ENCODE measurements around the gene SLC35B1. TPM values are rescaled to one million over a fixed set of nuclear protein-coding genes. Genes with fewer than 3 reads are reported as not detected.
"Not testable (repeated sequence)": the region's sequence is repeated elsewhere in the genome, so short reads cannot be mapped to it uniquely, and the experiment has no call there.

The SLC35B1 gene
- total RNA-seq, 1 experiment from 2014 or later = 52.0 TPM

DNA sequence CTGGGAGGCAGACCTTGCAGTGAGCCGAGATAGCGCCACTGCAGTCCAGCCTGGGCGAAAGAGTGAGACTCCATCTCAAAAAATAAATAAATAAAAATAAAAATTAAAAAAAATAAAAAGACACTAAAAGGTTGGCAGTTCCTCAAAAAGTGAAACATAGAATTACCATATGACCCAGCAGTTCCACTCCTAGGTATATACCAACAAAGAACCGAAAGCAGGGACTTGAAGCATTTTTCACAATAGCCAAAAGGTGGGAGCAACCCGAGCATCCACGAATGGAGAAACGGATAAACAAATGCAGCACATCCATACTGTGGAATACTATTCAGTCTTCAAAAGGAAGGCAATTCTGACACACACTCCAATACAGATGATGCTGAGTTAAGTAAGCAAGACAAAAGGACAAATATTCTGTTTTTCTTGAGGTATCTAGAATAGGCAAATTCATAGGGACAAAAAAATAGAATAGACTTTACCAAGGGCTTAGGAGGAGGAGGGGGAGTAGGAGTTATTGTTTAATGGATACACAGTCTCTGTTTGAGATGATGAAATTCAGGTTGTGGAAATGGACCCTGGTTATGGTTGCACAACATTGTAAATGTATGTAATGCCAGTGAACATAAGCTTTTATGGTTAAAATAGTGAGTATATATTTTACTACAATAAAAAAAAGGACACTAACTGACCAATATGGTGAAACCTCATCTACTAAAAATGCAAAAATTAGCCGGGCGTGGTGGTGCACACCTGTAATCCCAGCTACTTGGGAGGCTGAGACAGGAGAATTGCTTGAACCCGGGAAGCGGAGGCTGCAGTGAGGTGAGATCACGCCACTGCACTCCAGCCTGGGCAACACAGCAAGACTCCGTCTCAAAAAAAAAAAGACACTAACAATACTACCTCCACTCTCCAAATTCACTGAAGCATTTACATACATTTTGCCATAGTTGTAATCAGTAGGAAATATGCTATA lies 27.0 kb upstream of the SLC35B1 start:
- no peak for DNase-seq (ENCODE audit: low read depth)

- DNase-seq (ENCODE audit: low read depth) = no peak
Observed at GRCh38 chr17:49731435-49731831, 23.7 kb upstream of the SLC35B1 start.

GRCh38 chr17:49730785-49731434 lies 23.1 kb upstream of the SLC35B1 start:
- no peak for DNase-seq (ENCODE audit: low read depth)

DNA sequence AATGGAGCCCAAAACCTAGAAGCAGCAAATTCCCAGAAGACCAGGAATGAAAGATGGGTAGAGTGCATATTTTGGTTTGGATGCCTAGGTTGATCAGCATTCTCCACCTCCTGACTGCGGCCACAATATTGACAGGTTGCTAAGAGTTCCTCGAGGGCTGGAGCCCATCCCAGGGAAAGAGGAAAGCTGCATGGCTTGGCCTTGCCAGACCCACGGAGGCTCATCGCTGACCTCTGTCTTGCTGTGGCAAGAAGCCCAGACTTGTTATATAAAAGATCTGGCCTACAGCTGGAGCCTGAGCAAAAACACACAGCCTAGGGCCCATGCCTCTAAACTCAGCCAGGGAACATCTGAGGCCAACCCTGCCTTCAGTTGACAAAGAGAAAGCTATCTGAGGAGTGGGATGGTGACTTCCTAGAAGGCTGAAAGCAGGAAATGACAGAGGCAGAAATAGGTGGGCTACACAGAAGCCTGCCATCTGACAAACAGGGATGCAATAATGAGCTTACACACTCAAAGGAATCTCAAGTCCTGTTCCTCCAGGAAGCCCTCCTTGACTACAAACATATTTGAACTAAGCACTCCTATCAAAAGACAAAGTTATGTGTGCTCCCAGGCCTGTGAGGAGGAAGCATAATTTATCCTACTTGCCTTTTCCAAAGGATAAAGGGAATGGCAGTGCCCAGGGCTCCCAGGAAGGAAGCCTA lies 22.5 kb upstream of the SLC35B1 start:
- DNase-seq (ENCODE audit: low read depth) = peak; percentile 85

GRCh38 chr17:49729069-49729468 lies 21.3 kb upstream of the SLC35B1 start:
- no peak for DNase-seq (ENCODE audit: low read depth)

GRCh38 chr17:49728425-49728824 lies 20.7 kb upstream of the SLC35B1 start:
- DNase-seq (ENCODE audit: low read depth) = no peak

DNA sequence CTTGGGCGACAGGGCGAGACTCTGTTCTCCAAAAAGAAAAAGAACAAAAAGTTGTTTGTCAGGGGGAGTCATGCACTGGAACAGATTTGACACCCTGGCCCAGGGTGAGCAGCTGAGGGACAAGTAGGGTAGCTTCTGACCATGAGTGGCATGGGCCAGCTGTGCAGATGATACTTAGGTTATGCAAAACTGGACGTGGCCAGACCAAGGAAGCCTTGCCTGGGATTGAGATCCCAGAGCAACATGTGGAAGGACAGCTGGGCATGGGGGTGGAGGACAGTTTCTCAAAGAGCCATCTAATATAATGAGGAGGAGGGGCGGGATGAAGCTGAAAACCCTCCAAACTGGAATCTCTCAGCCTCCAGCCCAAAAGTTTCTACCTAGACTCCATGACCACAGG lies 19.6 kb upstream of the SLC35B1 start:
- DNase-seq (ENCODE audit: low read depth) = no peak

- DNase-seq (ENCODE audit: low read depth) = no peak
Observed at GRCh38 chr17:49725452-49726130, 17.8 kb upstream of the SLC35B1 start.

- DNase-seq (ENCODE audit: low read depth) = not testable (repeated sequence)
Observed at GRCh38 chr17:49724552-49724951, 16.8 kb upstream of the SLC35B1 start.

- DNase-seq (ENCODE audit: low read depth) = no peak
Observed at GRCh38 chr17:49723423-49723822, 15.7 kb upstream of the SLC35B1 start.

DNA sequence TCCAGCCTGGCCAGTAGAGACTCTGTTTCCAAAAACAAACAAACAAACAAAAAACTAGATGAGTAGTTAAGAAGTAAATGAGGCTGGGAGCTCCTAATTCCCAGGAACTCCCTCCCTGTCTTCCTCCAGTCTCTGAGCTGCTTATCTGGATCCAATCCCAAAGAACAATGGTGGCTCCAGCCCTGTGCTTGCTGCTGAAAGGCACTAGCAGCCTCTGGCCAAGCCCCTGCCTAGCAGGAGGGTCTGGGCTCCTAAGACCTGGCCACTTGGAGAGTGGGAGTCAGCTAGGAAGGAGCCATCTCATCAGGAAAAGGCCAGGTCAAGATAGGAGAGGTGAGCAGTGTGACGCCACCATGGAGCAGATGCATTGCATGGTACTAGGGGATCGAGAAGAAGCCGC lies 14.3 kb upstream of the SLC35B1 start:
- no peak for DNase-seq (ENCODE audit: low read depth)

DNA sequence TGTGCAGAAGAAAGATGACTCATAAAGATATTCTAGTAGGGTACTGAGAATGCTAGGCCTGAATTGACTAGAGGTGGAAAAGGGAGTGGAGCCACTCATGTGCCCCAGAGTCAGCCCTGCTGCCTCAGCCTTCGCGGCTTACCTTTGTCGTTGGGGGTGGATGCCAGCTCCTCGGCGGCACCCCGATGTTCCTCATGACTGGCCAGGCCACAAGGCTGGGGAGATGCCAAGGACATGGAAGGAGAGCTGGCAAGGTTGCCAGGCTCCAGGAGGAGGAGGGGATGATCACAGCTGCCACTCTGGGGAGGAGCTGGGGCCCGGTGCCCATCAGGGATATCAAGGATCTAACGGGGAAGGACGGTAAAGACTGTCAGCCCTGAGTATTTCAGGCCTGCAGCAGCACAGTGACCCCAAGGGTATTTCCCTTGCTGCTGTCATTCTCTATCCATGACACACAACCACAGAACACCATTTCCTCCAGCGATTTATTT lies 9.7 kb upstream of the SLC35B1 start:
- DNase-seq (ENCODE audit: low read depth) = peak; percentile 57

GRCh38 chr17:49716668-49717364 lies 9.1 kb upstream of the SLC35B1 start:
- DNase-seq (ENCODE audit: low read depth) = no peak

DNA sequence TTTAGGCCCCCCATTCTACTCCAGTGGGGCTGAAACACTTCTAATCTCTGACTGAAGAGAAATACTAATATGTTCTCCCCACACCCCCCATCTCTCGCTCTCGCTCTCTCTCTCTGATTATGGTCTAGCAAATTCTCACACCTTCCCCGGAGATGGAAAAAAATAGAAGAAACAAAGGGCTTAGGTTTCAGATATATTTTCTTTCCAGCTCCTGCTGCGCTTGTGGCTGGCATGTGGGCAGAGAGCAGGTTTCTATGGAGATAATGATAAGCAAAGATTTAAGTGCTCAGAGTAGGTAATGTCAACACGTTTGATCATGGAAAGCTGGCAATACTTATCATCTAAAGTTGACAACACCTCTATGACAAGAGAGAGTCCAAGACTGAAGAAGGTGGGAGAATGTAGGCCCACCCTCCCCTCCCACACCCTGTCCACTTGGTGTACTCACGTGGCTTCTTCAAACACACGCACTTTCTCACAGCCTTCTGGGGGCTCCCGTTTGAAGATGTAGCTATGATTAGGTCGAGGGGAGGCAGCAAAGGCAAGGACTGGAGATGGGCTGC lies 8.0 kb upstream of the SLC35B1 start:
- DNase-seq (ENCODE audit: low read depth) = no peak

- no peak for DNase-seq (ENCODE audit: low read depth)
Observed at GRCh38 chr17:49715216-49715615, 7.5 kb upstream of the SLC35B1 start.

- DNase-seq (ENCODE audit: low read depth) = peak; percentile 67
Observed at GRCh38 chr17:49708515-49709183, 885 bp upstream of the SLC35B1 start.

DNA sequence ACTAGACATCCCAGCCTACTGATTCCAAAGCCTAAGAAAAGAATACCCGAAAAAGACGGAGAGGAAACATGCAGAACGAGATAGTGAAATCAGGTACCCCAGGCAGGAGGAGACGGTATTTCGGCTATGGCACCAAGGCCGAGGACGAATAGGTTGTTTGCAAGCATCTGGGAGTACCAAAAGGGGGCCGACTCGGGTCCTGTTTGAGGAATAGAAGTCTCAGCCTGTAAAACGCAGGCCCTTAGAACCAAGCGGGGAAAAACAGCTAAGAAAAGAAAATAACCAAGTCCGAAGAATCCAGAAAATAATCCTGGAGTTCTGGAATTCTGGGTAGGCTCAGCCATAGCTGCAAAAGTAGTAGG lies 537 bp downstream of the SLC35B1 start:
- DNase-seq (ENCODE audit: low read depth) = no peak

DNA sequence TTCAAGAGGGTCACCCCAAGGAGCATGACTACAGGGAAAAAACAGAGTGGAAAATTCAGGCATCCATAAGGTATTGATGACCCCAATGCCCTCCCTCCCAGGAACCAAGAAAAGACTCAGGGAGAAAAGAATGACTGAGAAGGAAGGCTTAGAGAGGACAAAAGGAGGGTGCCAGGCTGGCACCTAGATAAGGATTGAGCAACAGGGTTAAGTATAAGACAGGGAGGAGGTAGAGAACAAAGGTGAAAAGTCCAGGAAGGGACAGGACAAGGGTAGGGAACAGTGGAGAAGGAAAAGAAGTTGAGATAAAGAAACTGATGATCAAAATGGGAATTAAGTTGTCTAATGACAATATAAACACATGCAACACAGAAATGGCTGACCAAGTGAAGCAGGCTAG lies 2.5 kb downstream of the SLC35B1 start:
- no peak for DNase-seq (ENCODE audit: low read depth)

DNA sequence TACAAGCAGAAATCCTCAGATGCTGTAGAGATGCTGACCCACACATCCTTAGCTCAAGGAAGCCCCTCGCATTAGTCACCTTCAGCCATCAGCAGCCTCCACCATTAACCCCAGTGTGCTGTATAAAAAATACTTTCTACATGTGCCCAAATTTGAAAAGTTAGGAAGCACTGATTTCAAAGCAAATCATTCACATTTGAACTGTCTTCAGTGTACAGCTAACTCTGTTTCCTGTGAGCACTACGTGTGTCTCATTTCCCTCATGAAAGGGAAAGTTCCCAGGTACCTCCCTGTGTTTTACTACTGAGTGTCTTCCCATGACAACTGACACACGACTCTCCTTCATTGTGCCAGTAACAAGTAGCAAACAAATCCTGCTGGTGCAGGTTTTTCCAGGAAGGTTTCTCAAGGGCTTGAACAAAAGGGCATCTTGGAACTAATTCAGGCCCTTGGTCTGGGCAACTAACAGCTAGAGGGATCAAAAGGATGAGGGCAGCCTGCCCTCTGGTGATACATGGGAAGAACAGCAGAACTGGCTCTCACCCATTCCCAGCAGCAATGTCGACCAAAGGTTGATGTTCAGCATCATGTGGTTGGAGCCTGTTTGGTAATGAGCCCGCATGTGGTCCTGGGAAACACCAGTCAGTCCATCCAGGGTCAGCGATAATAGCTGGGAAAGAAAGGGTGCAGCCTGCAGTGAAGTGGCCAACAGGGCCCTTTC lies 4.0 kb downstream of the SLC35B1 start:
- peak; percentile 35 for DNase-seq (ENCODE audit: low read depth)

GRCh38 chr17:49700960-49701359 lies 6.8 kb downstream of the SLC35B1 start:
- no peak for DNase-seq (ENCODE audit: low read depth)

Data from RPMI7951 (cell line).